DOHH2 (cell line): ENCODE results near the gene TTLL10.

Source experiments
- H3F3A ChIP-seq: fragments of 200-600 bp; sonication (generic), shearing (Covaris generic); 2 replicates; pipeline ENCODE4 v1.6.0; 2016; ENCODE audit warnings: antibody characterized with exemption, mild to moderate bottlenecking; ENCODE audit not compliant: control insufficient read depth, insufficient read depth
- H3K27ac ChIP-seq: fragments of 200-600 bp; sonication (generic); 2 replicates; pipeline ENCODE4 v1.5.1; 2014; ENCODE audit warnings: low read depth, mild to moderate bottlenecking, low read length, moderate library complexity
- H3K27me3 ChIP-seq: fragments of 200-600 bp; sonication (generic); 2 replicates; pipeline ENCODE4 v1.6.1; 2014; ENCODE audit warnings: mild to moderate bottlenecking, low read length, mixed read lengths; ENCODE audit not compliant: control insufficient read depth
- H3K36me3 ChIP-seq: fragments of 200-600 bp; sonication (generic); 2 replicates; pipeline ENCODE4 v1.6.1; 2014; ENCODE audit warnings: mild to moderate bottlenecking, low read length, moderate library complexity, mixed read lengths; ENCODE audit not compliant: control insufficient read depth
- H3K4me1 ChIP-seq: fragments of 200-600 bp; sonication (generic); 2 replicates; pipeline ENCODE4 v1.6.1; 2014; ENCODE audit warnings: mild to moderate bottlenecking, low read length, mixed read lengths; ENCODE audit not compliant: control insufficient read depth
- H3K4me2 ChIP-seq: fragments of 200-600 bp; sonication (generic); 2 replicates; pipeline ENCODE4 v1.6.0; 2014; ENCODE audit warnings: mild to moderate bottlenecking, low read length, moderate library complexity
- H3K4me3 ChIP-seq: fragments of 200-600 bp; sonication (generic); 2 replicates; pipeline ENCODE4 v1.5.1; 2014; ENCODE audit warnings: mild to moderate bottlenecking, low read length, mixed read lengths
- H3K79me2 ChIP-seq: fragments of 200-600 bp; sonication (generic); 2 replicates; pipeline ENCODE4 v1.6.1; 2014; ENCODE audit warnings: mild to moderate bottlenecking, low read length, mixed read lengths; ENCODE audit not compliant: control insufficient read depth
- H3K9me2 ChIP-seq: fragments of 200-600 bp; sonication (generic); replicated peaks from 2 replicates; pipeline ENCODE4 v1.6.1; 2014; ENCODE audit warnings: mild to moderate bottlenecking, low read length, mixed read lengths; ENCODE audit not compliant: control insufficient read depth
- H3K9me3 ChIP-seq: fragments of 200-600 bp; sonication (generic); 2 replicates; pipeline ENCODE4 v1.6.1; 2014; ENCODE audit warnings: antibody characterized with exemption, low read length, mixed read lengths; ENCODE audit not compliant: control insufficient read depth, insufficient read depth
- H4K20me1 ChIP-seq: fragments of 200-600 bp; sonication (generic); 2 replicates; pipeline ENCODE4 v1.6.0; 2014; ENCODE audit warnings: low read depth, mild to moderate bottlenecking, antibody characterized with exemption, low read length, moderate library complexity; ENCODE audit not compliant: control insufficient read depth, insufficient read depth
- CTCF ChIP-seq: fragments of 200-600 bp; sonication (generic); IDR thresholded peaks from one replicate; pipeline ENCODE4 v1.5.1; 2014; ENCODE audit warnings: antibody characterized with exemption, mild to moderate bottlenecking, low read depth, low read length; ENCODE audit not compliant: poor library complexity, severe bottlenecking
- EZH2phosphoT487 ChIP-seq: fragments of 200-600 bp; sonication (generic); IDR thresholded peaks from 2 replicates; pipeline ENCODE4 v1.6.1; 2017; ENCODE audit warnings: borderline replicate concordance, mild to moderate bottlenecking, antibody characterized with exemption, low read length, moderate library complexity, mixed read lengths

Gene TTLL10

DNA sequence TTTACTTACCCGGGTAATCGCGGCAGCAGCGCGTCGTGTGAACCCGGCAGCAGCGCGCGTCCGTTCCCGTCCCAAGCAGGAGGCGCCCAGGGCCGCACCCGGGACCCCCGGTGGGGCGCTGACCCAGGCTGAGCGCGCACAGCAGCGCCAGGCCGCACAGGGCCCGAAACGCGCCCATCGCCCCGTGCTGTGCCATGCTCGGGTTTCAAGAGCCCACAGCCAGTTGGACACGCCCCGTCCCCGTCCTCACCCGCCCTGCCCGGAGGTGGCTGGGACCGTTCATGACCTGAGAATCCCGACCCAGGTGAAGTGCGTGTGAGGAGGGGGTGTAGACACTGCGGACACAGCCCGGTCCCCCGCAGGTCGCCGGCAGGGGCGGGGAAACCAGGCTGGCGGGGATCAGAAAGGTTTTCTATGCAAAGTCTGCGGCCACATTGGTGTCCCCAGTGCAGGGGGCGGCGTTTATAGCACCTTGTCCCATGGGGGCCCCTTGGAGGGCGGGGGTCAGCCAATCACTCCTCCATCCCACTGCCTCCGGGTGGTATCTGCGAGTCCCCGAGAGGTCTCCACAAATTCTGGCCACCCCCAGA, 32.8 kb downstream of the TTLL10 start, which contains the start of gene TNFRSF18:
Gene TNFRSF18, minus strand, starts transcription at position 217 of the 590 bp plus-strand sequence. Its CDS starts 21 bp downstream, at position 196.
- no peaks in the 10 kb centered on the region for H3K79me2 ChIP-seq
- peak within 1 kb of the TSS; percentile 26; the same call in 1 of the 2 replicates for H3K4me2 ChIP-seq
- H3K4me1 ChIP-seq = peaks cover 25% of the 10 kb centered on the region
- no peak for TF ChIP-seq CTCF
- no peak for TF ChIP-seq EZH2phosphoT487
- no peaks in the 10 kb centered on the region for H3K36me3 ChIP-seq
- H3K27ac ChIP-seq = no peak within 1 kb of the TSS
- no peaks in the 10 kb centered on the region for H3K9me2 ChIP-seq
- no peak within 1 kb of the TSS for H3K4me3 ChIP-seq
- no peaks in the 10 kb centered on the region for H3F3A ChIP-seq
- 0 out of 2 replicates have a peak, but pooled peaks cover 5% of the 10 kb centered on the region for H4K20me1 ChIP-seq
- H3K27me3 ChIP-seq = peaks cover 59% of the 10 kb centered on the region
- H3K9me3 ChIP-seq = no peaks in the 10 kb centered on the region

GRCh38 chr1:1206966-1207531, 33.4 kb downstream of the TTLL10 start:
- Histone ChIP-seq H3K79me2 (no peaks in the 10 kb centered on the region), H3K36me3 (no peaks in the 10 kb centered on the region), H3F3A (no peaks in the 10 kb centered on the region), H4K20me1 (0 out of 2 replicates have a peak, but pooled peaks cover 5% of the 10 kb centered on the region), H3K4me3 (no peak overlapping the region), H3K4me2 (peak overlapping the region; percentile 26; the same call in 1 of the 2 replicates), H3K27ac (no peak overlapping the region), H3K9me2 (no peaks in the 10 kb centered on the region), H3K9me3 (no peaks in the 10 kb centered on the region), H3K4me1 (peaks cover 25% of the 10 kb centered on the region), H3K27me3 (peaks cover 59% of the 10 kb centered on the region)
- TF ChIP-seq CTCF = no peak
- no peak for TF ChIP-seq EZH2phosphoT487

DNA sequence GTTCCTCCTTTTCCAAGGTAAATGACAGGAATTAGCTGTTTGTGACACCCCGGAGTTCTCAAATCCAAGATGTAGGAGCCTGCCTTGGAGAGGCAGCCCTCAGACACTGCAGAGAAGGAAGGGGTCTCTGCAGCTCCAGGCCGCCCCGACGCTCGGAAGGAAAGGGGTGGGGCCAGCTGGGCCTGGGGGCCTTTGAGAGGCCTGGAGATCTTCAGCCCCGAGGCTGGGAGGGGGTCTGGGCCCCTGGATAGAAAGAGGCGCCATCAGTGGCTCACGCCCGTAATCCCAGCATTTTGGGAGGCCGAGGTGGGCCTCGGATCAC, 33.9 kb downstream of the TTLL10 start:
- no peaks in the 10 kb centered on the region for H3F3A ChIP-seq
- H3K4me3 ChIP-seq = no peak overlapping the region
- H3K27me3 ChIP-seq = peaks cover 59% of the 10 kb centered on the region
- 0 out of 2 replicates have a peak, but pooled peaks cover 5% of the 10 kb centered on the region for H4K20me1 ChIP-seq
- no peak overlapping the region for H3K27ac ChIP-seq
- H3K9me2 ChIP-seq = no peaks in the 10 kb centered on the region
- H3K36me3 ChIP-seq = no peaks in the 10 kb centered on the region
- peaks cover 26% of the 10 kb centered on the region for H3K4me1 ChIP-seq
- TF ChIP-seq CTCF = no peak
- TF ChIP-seq EZH2phosphoT487 = no peak
- H3K4me2 ChIP-seq = no peak overlapping the region
- no peaks in the 10 kb centered on the region for H3K79me2 ChIP-seq
- H3K9me3 ChIP-seq = no peaks in the 10 kb centered on the region
